PC-3 (cell line): ENCODE data around the gene MEF2C.

Source experiments
- CTCF ChIP-seq: fragments of 300-600 bp; sonication (generic); conservative IDR thresholded peaks from 2 replicates; pipeline ENCODE4 v1.5.1; 2017; ENCODE audit warnings: antibody characterized with exemption, low read depth, mild to moderate bottlenecking, low read length
- EZH2 ChIP-seq: fragments of 300-600 bp; sonication (generic); IDR thresholded peaks from one replicate; pipeline ENCODE4 v1.6.1; 2017; ENCODE audit warnings: antibody characterized with exemption, mild to moderate bottlenecking, low read length; ENCODE audit not compliant: unreplicated experiment

- TF ChIP-seq CTCF: no peak
- TF ChIP-seq EZH2: no peak
These were observed 209.5 kb downstream of the MEF2C start for GRCh38 chr5:88673253-88674105.
